Hematopoietic multipotent progenitor cell treated with erythropoietin and hydrocortisone succinate and interleukin-3 and kit ligand, for 8 days (in vitro differentiated cells): ENCODE measurements around the gene HOXC11.

Experiments used
- DNase-seq: peaks from one replicate; pipeline ENCODE4 v3.0.0-alpha.2; 2015

Gene HOXC11

DNA sequence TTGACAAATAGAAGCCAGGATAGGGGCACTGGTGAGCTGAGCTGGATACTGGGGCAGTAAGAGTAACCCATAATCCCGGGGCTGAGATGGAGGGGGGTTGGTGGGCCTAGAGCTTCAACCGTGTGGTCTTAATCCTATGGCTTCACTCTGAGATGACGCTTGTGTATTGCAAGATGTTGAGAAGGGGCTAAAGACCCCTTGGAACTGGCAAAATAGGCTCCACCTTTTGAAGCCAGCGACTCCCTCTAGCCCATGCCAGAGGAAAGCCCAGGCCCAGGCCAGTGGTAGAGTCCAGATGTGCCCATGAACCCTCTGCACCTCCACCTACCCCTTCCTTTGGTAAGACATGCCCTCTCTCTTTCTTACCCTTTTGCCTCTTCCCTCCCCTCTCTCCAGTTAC lies 13.6 kb upstream of the HOXC11 start:
- DNase-seq, result no peak

- no peak for DNase-seq
Measured at GRCh38 chr12:53960187-53961024, 12.5 kb upstream of the HOXC11 start.

- no peak for DNase-seq
Measured at GRCh38 chr12:53961025-53961761, 11.7 kb upstream of the HOXC11 start.

DNA sequence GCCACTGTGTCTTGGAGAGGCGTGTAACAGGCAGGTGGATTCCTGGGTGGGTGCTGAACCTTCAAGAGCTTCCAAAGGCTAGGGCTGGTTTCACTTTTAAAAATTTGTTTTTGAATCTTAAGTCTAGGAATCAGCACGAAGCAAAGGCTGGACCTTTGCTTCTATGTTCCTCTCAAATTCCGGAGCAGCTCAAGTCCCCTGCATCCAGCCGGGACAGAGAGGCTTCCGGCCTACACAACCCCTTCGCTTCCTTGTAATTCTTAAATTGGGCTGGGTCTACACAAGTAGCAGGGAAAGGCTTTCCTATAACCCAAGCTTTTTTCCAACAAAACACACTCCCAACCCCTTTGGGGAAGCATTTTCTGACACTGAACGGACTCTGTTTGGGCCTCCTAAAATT lies 9.9 kb upstream of the HOXC11 start:
- no peak for DNase-seq

DNA sequence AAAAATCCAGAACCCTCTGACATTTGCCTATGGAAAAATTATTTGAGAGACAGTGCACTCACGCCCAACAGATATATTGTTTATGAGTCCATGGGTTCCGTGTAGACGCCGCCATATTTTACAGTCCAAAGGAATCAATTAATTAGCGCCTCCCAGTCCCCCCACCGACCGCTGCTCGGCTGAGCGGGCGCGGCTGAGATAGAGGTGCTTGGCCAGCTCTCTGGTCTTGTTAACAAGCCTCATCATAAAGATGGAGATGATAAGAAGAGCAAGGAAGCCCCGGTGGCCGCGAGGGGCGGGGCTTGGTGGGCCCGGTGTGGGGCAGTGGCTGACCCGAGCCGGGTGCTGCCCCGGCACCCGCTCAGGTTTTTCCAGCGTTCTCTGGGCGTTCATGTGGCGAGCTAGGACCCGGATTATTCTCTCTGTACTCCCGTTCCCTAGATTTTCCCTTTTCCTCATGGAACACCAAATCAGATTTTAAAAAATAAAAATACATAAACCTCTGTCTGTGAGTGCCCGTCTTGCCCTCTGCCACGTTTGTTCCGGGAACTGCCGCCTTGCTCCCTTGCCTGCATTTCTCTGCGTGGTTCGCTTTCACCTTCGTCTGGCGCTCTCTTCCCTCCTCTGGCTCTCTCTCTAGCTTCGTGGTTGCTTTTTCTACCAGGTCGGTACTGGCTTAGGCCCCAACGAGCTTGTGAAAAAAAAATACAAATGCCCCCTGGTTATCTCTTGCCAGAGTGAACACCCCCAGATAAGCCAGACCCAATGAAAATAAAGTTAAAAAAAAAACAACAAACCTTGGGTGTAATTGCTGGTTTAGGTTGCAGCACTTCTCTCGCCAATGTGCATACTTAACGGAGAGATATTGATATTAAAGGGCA lies 9.3 kb upstream of the HOXC11 start:
- DNase-seq, result no peak

DNA sequence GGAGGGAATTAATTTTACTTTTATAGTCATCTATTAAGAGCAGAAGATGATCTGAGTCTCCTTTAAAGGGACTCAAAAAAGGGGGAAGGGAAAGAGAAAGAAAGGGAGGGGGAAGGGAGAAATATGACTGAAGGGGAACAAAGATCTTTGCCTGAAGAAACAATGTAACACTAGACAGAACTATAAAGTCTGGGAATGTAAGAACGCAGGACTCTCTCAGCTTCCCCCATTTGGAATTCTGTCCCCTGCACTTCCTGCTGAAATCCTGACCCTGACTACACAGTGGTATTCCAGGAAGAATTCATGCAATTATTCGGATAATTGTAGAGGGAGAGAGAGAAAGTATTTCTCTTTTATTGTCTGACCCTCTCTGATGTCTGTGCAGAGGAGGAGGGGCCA lies 8.6 kb upstream of the HOXC11 start:
- DNase-seq, result no peak

DNA sequence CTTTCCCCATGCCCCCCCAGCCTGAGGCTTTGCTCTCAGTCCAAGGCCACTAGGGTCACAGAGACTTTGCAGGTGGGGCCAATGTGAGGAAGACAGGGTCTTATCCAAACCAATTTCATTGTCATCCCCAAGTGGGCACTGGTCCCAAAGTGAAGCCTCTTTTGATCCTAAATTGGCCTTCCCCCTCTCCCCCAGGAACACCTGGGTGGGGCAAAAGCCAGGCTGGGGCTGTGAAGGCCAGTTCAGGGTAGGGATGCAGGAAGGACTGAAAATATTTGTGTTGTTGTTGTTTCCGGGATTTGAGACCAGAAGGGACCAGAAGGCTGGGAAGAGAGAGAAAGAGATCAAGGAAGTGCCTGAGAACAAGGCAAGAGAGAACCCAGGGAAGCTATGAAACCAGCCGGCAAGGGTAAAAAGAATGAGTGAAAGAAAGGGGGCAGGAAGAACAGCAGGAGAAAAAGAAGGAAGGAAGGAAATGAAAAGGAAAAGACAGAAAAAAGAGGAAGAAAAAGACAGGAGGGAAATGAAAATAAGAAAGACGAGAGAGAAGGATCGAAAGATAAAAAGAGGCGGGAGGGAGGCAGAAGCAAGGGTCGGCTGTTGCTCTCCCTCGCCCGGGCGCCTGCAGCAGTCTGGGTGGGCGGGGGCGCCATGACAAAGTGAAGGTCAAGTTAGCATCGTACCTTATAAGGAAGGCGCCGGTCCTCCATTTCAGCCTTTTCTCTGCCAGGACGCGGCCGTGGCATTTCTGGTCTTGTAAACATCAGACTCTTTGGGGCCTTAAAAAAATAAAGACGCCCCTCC lies 7.4 kb upstream of the HOXC11 start:
- DNase-seq, result no peak

GRCh38 chr12:53966085-53966384 lies 6.9 kb upstream of the HOXC11 start:
- DNase-seq, result no peak

DNA sequence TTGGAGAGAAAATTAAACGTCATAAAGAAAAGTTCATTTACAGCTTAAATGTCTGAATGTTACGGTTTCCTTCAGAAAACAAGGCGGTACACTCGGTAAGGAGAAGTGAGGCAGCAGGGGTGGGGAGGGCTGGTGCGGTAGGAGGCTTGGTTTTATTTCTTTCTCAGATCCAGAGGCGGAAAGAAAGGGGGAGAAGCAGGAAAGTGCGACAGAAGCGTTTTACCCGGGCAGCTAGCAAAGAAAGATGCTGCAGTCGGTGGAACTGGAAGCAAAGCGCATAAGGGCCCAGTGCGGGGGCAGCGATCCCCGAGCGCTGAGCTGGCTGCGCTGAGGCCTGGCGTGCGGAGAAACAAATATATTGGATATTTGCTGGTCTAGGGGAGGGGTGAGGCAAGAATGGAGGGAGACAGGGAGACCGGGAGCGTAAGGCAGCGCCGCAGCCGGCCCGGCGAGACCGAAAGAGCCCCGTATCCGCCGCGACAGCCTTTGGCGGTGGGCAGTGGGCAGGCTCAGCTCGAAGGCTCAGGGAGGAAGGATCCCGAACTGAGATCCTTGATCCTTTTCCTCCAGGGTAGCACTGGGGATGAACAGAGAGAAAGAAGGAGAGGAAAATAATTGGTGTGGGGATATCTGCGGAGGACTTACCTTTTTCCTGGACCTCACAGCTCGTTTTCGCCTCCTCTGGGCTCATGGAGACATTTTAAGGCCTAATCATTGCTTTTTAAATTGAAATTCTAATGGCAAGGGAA lies 6.4 kb upstream of the HOXC11 start:
- DNase-seq, result no peak

- no peak for DNase-seq
Measured at GRCh38 chr12:53967421-53967925, 5.5 kb upstream of the HOXC11 start.

DNA sequence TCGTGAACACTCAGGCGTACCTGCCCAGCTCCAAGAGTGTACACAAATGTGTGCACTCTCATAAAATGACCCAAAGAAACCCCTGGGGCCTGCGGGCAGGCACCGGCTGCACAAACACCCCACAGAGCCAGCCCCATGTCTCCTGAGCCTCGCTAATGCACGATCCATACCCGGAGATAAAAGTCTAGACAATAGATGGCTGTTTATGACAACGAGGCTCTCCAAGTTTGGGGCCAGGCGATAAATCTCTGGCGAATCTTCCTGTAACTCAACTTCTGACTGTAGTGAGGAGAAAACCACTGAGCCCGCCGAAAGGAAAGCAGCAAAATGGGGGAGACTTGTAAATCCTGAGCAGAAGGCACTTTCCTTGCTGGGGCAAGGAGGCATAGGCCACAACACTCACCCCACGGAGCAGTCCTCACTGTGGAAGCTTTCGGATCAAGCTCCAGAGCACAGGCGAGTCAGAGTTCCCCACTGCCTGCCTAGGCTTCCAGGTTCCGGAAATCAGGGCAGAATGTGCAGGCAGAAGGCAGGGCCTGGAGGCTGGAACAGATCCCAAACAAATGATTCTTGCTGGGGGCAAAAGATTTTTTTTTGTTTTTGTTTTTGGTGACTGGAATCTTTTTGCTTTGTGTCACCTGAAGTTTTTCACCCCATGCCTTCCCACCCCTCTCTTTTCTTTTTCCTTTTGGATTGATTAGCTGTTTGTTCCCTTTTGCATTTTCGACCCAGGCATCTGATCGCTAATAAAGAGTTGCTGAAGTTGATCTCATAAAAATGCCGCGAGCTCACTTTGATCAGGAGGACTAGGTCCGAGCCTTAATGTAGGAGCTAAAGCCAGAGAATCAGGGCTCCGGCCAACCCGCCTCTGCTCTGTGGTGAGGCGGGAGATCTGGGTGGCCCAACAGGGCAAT lies 4.5 kb upstream of the HOXC11 start:
- no peak for DNase-seq

GRCh38 chr12:53969588-53970259 lies 3.2 kb upstream of the HOXC11 start:
- DNase-seq, result no peak

GRCh38 chr12:53970451-53970850 lies 2.5 kb upstream of the HOXC11 start:
- DNase-seq, result no peak

DNA sequence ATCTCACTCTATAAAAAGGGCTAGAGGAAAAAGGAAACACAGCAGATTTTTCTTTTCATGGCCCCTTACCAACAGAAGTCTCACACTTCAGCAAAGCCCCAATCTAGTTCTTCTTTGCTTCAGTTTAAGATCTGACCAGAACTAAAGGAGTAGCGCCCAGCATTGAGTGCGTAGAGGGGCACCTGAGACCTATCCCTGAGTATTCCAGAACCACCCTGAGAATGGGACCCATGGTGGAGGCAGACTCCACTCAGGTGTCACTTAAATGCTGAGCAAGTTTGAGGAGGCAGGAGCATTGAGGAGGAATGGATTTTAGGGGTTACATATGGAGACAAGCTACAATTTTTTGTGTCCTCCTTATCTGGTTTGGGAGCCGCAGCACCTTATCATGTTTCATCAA lies 1.8 kb upstream of the HOXC11 start:
- DNase-seq, result no peak

GRCh38 chr12:53971686-53972085 lies 1.2 kb upstream of the HOXC11 start:
- DNase-seq, result no peak

- DNase-seq, result no peak
Measured at GRCh38 chr12:53972152-53972702, 699 bp upstream of the HOXC11 start.

DNA sequence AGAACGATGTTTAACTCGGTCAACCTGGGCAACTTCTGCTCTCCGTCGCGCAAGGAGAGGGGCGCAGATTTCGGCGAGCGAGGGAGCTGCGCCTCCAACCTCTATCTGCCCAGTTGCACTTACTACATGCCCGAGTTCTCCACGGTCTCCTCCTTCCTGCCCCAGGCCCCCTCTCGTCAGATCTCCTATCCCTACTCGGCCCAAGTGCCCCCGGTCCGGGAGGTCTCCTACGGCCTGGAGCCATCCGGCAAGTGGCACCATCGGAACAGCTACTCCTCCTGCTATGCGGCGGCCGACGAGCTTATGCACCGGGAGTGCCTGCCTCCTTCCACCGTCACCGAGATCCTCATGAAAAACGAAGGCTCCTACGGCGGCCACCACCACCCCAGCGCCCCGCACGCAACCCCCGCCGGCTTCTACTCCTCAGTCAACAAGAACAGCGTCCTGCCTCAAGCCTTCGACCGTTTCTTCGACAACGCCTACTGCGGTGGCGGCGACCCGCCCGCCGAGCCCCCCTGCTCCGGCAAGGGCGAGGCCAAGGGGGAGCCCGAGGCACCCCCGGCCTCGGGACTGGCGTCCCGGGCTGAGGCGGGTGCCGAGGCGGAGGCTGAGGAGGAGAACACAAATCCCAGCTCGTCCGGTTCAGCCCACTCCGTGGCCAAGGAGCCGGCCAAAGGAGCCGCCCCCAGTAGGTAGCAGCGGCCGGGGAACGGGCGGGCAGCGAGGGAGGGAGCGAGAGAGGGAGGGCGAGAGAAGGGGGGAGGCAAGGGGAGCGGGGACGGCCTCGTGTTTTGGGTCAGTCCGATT lies 513 bp downstream of the HOXC11 start:
- no peak for DNase-seq
